Measurements from ENCODE around the gene UCP3.
A peak's percentile ranks its signal among the peaks of the same experiment; 100 is the strongest.

The UCP3 gene

DNA sequence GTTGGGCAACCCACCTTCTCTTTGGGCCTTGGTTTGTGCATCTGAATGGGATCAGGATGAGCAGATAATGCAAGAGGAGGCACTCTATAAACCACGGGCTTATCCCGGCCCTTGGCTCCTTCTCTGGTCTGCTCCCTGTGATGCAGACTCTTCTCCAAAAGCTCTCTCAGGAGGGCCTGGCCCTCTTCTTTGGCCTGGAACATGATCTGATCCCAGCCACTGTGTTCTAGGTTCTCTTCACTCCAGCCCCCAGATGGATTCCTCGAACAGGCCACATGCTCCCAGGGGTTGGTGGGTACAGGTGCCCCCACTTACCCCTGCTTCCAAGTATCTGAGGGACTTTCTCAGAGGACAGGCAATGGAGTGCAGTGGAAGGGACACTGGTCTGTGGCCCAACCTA lies 8.7 kb upstream of the UCP3 start:
- DNase-seq: no peak

GRCh38 chr11:74015919-74016684 lies 7.2 kb upstream of the UCP3 start:
- DNase-seq: peak; percentile 95

GRCh38 chr11:74014880-74015279 lies 6.0 kb upstream of the UCP3 start:
- no peak for DNase-seq

DNA sequence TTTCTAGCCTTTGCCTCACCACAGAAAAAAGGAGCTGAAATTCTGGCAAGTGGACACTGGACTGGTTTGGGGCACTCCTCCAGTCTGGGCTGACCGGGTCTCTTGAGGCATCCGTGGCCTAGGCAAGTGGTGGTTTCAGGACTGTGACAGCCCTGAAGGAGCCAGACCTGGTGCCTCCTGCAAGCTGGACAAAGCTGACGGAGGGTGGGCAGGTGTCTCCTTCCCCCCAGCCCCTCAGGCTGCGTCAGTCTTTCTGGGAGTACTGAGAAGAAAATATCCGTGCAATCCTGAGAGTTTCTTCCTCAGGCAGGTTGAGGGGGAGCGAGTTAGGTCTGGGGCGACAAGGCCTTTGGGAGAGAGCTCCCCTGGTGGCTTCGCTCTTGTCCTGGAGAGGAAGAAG lies 4.3 kb upstream of the UCP3 start:
- no peak for DNase-seq

DNA sequence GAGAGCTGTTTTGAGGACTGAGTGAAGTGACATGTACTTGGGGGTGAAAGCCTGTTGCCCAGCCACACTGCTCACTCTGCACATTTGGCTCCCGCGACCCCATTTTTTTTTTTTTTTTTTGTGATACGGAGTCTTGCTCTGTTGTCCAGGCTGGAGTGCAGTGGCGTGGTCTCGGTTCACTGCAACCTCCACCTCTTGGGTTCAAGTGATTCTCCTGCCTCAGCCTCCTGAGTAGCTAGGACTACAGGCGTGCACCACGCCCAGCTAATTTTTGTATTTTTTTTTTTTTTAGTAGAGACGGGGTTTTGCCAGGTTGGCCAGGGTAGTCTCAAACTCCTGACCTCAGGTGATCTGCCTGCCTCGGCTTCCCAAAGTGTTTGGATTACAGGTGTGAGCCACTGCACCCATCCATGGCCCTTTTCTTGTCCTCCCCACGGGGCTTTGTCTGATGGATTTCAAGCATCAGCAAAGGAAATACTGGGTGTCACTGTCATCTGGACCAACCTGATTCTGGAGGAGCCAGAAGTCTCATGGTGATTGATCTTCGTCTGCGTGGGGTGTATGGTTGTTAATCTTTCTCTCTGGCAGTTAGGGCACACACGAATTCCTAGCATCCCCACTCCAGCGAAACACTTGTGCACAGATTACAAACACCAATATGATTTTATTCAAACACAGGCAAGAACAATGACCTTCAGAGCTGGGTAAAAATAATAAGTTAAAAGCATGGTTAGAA lies 3.4 kb upstream of the UCP3 start:
- peak; percentile 24 for DNase-seq

DNA sequence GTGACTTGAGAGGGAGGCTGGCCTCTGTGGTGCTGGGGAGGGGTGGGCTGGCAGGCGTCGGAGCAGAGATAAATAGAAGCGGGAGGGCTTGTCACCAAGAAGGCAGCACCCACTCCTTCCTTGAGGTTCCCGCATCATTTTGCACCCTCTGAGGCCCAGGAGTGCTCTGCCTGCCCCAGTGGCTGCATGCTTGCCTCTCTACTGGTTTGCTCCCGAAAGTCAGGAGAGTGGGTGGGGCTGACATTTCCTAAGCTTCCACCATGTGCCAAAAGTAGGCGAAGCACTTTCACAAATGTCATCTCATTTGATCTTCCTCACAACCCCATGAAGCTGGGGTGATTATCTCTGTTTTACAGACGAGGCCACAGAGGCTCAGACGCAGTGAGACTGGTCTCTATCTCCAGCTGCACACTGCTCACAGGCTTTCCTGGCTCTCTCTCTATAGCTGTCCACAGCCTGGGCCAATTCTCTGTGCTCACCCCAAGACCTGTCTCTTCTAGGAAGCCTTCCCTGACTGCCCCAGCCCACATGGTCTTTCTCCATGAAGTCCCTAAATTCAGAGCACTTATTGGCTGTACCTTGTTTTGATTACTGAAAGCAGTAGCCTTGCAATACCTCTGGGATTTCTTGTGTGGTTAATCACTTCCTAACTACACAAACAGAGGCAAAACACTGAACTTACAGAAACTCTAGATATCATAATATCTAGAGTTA lies 2.6 kb upstream of the UCP3 start:
- DNase-seq: peak; percentile 100

DNA sequence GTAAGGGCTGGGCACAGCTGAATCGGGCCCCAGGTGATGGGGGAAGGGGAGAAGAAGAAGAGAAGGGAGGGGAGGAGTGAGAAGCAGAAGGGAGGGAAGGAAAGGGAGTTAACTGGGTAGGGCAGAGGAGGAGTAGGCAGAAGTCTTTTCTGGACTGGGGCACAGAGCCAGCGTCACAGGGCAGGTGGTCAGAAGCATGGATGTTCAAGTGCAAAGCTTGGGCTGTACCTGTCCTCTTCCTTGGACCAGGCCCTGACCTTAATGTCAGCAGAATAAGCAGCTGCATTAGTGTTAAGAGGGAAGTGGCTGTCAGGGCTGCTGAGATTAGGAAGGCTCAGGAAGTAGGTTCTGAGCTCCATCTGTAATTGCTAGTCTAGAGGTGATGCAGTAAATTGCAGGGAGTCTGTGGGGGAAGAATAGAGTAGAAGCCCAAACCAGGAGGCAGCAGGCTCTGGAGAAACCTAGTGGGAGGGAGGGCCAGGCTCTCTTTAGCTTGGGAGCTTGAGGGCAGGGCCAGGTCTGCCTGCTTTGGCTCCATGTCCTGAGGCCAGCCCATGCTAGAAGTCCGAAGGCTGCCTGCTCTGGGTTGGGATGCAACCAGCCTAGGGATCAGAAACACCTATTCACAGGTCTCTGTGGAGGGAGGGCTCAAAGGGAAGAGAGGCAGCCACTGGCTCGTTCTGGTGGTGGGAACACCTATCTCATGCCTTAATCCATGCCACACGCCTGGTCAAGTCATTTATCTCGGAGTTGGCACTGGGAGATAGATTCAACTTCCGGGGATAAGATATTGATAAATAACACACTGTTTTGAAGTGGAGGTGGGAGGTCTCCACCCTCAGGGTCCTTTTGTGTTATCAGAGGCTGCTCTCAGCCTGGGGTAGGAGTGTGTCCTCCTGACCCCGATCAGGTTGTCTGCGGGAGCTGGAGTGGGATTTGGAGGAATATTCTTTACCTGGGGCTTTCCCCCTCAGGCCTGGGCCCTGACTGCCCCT lies 1.7 kb upstream of the UCP3 start:
- DNase-seq: peak; percentile 57

DNA sequence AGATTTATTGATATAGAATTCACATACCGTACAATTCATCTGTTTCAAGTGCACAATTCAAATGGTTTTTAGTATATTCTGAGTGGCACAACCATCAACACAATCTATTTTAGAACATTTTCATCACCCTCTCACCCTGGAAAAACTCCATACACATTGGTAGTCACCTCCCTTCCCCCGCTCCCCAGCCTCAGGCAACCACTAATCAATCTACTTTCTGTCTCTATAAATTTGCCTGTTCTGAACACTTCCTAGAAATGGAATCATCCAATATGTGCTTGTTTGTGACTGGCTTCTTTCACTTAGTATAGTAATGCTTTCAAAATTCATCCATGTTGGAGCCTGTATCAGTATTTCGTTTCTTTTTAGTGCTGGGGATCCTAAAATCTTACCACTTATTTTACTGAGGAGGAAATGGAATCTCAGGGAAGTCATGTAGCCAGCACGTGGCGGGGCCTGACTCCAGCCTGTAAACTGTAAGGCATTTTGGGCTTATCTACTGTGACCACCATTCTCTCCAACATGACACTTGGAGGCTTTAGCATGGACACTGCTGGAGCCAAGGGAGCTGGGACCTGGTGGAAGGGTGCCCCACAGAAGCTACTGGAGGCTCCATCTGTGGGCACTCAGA lies 905 bp upstream of the UCP3 start:
- peak; percentile 16 for DNase-seq

DNA sequence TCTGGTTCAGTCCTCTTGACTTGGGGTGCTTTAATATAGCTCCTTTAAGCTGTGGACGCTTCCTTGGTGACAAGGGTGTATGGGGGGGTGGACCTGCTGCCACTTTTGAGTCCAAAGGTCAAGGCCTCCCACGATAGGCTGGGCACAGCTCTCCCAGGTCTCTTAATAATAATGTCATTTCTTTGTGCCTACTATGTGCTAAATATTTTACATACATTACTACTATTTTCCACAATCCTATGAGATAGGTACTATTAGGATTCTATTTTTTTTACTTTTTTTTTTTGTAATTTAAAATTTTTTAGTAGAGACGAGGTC lies 304 bp upstream of the UCP3 start:
- DNase-seq: no peak

DNA sequence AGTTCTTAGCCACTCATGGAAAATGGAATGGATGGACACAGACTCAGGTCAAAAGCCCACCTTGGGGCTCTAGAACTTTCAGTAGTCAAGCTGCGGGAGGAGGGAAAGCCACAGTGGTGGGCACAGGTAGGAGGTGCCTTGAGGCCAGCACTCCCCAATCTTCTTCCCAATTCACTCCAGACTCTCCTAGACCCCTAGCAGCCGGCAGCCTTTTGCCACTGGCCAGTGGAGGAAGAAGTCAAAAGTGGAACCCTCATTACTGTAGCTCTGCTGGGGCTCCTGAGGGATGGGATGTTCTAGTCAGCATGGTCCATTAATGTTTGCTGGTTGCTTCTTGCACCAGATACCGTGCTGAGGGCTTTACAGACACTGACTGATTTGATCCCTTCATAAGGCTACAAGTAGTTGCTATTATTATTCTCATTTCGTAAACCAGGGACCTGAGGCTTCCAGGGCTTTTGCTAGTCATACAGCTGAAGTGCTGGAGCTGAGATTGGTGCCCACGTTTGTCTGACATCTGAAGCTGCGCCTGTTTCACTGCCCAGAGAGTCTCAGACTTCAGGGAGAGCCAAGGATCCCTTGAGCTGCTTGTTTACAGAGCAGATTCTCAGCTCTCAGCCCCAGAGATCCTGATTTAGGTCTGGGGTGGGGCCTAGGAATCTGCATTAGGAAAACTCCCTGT lies 1.1 kb downstream of the UCP3 start:
- no peak for DNase-seq

DNA sequence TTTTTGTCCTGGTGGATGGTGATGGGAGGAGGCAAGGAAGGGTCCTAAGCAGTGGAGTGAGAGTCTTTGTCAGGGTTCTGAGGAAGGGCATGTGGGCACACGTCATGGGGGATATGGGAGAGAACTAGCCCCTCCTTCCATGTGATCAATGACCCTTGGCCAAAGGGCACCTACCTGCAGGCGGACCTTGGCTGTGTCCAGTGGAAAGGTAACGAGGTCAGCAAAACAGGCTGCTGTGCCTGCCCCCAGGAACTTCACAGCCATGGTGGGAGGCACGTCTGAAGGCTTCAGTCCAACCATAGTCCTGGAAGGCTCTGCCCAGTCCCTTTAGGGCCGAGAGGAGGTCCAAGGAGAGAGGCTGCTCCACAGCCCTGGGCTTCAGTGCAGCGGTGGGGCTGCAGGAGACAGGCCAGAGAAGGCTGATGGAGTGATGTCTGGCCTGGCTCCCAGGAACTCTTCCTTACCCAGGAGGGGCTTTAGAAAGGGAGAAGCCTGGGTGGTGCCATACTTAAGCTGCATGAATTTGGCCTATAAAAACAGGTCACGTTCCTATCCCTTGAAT lies 2.1 kb downstream of the UCP3 start:
- DNase-seq: no peak

DNA sequence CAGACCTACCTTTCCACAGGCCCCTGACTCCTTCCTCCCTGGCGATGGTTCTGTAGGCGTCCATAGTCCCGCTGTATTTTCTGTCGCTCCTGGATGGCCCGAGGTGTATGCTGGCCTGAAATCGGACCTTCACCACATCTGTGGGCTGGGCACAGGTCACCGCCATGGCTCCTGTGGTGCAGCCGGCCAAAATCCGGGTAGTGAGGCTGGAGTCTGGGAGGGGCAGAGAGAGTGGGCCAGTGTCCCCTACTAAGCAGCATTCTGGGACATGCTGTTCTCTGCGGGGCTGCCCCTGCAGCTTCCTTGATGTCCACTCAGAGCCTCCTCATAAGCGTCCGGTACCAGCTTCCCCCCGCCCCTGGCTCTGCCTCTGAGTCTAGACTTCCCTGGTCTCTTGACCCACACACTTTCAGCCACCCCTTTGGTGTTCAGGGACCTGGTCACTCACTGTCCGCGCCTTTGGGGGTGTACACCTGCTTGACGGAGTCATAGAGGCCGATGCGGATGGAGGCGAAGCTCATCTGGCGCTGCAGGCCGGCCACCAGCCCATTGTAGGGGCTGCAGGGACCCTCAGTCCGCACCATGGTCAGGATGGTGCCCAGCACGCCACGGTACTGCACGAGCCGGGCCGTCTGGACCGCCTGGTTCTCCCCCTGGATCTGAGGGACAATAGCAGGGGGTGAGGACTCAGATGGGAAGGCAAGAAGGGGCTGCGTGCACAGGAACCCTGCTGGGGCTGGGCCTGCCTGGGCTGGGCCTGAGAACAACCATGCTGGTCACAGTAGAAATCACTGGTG lies 3.0 kb downstream of the UCP3 start:
- no peak for DNase-seq

- DNase-seq: peak; percentile 85
Measured at GRCh38 chr11:74004759-74005615, 3.9 kb downstream of the UCP3 start.

- no peak for DNase-seq
Measured at GRCh38 chr11:74004046-74004695, 4.7 kb downstream of the UCP3 start.

- DNase-seq: no peak
Measured at GRCh38 chr11:74002832-74003231, 6.1 kb downstream of the UCP3 start.

GRCh38 chr11:74001822-74002286 lies 7.0 kb downstream of the UCP3 start:
- DNase-seq: peak; percentile 87

GRCh38 chr11:74000307-74001133 lies 8.4 kb downstream of the UCP3 start:
- no peak for DNase-seq

Measured in hematopoietic multipotent progenitor cell treated with erythropoietin and hydrocortisone succinate and interleukin-3 and kit ligand, for 8 days (in vitro differentiated cells).